ENCODE data around the gene CYSTM1.

Gene CYSTM1

GRCh38 chr5:140282266-140282665, 107.3 kb downstream of the CYSTM1 start:
- TF ChIP-seq CTCF (IDR thresholded peaks at IDR 0.05) = no peak

DNA sequence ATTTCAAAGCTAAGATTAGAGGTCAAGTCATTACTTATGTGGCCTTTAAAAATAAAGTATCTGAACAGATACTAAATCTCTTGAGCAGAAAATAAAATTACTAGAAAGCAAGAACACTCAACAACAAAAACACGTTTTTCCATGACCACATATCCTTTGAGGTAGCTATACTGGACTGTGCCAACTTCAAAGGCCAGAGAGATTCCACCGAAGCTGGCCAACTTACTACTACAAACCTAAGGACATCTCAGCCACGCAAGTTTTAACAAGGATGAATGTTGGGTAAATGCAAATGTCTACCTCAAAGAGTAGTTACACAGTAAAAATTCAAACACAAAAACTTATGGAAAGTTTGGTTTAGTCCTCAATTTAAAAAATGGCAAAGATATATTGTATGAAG, 109.0 kb downstream of the CYSTM1 start:
- TF ChIP-seq CTCF (IDR thresholded peaks at IDR 0.05) = no peak

DNA sequence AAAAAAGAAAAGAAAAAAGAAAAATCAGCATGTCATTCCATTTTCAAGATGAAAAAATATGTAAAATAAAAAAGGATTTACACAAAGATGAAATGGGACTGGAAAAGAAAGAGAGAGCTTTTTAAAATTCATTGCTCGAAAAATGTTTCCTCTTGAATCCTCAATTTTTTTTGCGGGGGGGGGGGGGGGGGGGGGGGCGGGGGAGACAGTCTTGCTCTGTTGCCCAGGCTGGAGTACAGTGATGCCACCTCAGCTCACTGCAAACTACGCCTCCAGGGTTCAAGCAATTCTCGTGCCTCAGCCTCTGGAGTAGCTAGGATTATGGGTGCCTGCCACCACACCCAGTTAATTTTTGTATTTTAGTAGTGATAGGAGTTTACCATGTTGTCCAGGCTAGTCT, 111.4 kb downstream of the CYSTM1 start:
- no peak for TF ChIP-seq CTCF (IDR thresholded peaks at IDR 0.05)

- TF ChIP-seq CTCF (IDR thresholded peaks at IDR 0.05) = no peak
Measured at GRCh38 chr5:140287801-140288521, 113.0 kb downstream of the CYSTM1 start.

DNA sequence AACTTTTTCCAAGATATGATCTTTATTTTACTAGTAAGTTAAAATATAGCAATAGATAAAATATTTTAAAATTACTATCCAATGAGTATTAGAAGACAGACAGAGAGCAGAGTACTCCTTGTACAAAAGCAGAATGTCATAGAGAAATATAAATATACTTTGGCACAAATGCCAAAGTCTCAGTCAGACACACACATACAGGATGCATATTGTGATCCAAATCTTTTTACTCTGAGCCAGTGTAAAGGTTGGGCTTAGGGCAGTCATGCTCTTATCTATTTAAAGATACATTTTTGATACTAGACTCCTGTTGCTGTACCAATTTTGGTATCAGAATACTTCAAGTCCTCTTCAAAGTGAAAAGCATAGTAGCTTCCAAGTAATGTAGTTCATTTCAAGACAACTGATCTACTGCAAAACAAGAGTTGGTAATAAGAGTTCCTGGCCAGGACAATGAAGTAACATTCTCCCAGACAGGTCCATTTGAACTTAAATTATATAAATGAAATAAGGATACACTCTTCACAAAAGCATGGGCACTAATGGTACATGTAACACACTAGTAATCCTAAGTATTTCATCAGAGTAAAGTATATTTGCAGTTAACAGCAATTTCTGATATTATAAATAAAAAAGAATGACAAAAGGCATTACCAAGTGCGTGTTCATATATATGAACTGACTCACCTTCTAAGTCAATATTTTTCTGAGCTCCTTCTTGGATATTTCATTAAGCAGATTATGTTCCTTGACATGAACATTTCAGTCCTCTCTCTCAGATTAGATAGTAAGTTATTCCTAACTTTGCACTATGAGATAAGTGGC, 117.4 kb downstream of the CYSTM1 start:
- no peak for TF ChIP-seq CTCF (IDR thresholded peaks at IDR 0.05)

Data from LNCAP (cell line).